CD4-positive, alpha-beta T cell treated with Interleukin-1 beta for 1 hour (primary cell): ENCODE results near the gene CPPED1.
A peak's percentile ranks its signal among the peaks of the same experiment; 100 is the strongest.
"Not testable (repeated sequence)": the region's sequence is repeated elsewhere in the genome, so short reads cannot be mapped to it uniquely, and the experiment has no call there.

Source experiments
- DNase-seq, 2 donors: peaks; one replicate each; pipeline ENCODE4 v3.0.0-alpha.2; 2020 to 2022

The CPPED1 gene

GRCh38 chr16:12801511-12802042 is 2.1 kb downstream of the CPPED1 start:
- peak in 1 of 2 donors; percentile 39 for DNase-seq

DNA sequence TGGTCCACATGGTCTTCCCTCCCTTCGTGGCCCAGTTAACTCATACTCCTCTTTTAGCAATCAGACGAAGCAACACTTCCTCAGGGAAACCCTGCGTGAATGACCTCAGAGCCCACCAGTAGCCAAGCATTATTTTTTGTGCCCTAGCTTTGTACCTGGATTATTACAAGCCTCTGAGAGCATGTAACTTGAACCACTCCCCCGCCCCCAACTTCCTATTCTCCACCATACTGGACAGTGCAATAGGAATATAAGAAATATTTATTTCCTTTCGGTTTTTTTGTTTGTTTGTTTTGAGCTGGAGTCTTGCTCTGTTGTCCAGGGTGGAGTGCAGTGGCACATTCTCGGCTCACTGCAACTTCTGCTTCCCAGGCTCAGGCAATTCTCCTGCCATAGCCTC is 2.9 kb downstream of the CPPED1 start:
- DNase-seq: peak in 1 of 2 donors; percentile 35

DNA sequence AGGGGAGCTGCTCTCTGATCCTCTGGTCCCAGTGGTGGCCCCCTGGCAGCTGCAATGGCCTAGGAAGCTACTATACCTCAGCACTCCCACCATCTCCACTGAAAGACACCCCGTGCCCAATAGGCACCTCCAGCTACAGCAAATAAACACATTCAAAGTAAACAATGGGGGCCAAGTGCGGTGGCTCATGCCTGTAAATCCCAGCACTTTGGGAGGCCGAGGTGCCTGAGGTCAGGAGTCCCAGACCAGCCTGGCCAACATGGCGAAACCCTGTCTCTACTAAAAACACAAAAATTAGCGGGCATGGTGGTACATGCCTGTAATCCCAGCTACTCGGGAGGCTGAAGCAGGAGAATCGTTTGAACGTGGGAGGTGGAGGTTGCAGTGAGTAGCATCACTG is 3.7 kb downstream of the CPPED1 start:
- DNase-seq: not testable (repeated sequence)

DNA sequence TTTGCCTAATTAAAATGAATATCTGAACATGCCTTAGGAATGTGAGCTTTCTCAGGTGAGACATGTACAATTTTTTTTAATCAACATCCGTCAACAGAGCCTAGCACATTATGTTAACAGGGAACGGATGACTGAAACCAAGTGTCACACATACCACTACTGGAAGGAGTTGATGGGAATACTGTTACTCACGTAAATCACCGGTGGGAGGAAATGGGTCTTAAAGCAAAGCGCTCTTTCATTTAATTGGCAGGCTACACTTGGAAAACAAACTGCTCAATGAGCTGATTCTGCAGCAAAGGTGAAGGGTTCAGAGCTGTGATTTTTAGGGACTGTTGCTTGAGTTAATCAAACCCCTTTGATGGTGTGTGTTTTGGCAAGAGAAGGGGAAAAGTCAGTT is 4.8 kb downstream of the CPPED1 start:
- DNase-seq: no peak

GRCh38 chr16:12798171-12798570 is 5.5 kb downstream of the CPPED1 start:
- no peak for DNase-seq

DNA sequence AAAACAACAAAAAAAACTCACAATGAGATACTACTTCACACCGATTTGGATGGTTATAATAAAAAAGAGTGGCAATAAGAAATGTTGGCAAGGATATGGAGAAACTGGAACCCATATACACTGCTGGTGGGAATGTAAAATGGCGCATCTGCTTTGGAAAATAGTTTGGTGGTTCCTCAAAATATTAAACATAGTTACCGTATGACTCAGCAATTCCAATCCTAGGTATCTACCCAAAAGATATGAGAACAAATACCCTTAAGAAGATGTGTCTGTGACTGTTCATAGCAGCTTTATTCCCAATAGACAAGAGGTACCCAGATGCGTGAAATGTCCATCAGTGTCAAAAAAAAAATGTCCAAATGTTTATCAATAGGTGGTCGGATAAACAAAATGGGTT is 7.2 kb downstream of the CPPED1 start:
- DNase-seq: no peak

- DNase-seq: no peak
These were observed 8.9 kb downstream of the CPPED1 start for GRCh38 chr16:12794486-12795387.

DNA sequence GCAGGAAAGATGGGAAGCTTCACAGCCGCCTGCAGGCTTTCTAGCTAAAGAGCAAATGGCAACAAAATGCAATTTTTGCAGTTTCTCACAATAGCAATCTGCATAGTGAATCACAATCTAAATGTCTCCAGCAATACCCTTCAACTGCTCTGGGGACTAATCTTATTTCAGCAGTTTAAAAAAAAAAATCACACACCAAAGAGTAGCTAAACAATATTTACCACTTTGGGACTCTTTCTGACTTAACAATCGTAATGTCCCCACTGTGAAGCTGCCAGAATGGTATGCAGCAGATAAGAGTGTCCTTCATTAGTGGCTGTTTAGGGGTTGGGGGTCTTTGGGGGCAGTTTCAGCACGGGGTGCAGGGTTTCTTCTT is 9.8 kb downstream of the CPPED1 start:
- no peak for DNase-seq

DNA sequence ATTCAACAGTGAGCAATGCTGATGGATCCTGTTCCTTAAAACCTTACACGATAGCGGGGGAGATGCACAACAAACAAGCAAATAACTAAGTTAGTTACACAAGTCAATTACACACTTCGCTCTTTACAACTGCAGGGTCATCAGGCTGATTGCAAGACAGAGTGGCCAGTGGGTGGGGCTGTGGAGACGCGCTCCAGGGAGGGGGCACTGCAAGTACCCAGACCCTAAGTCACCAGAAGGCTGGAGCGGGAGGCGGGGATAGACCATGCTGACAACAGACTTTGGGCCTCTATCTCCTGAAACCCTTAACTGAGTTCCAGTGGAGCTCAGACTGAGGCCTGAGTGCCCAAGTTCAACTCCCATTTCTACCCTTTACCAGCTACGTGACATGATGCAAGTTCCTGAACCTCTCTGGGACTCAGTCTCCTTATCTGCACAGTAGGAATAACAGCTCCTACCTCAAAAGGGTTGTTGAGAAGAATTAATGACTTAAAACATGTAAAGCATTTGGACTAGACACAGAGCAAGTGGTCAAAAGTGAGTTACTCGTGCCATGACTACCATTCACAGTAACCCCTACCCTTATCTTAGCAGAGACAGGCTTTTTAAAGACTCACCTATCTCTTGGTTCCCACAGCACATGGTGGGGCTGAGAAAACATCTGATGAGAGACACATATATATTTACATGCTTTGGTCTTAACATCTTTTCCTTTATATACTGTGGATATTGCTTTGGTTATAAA is 10.4 kb downstream of the CPPED1 start:
- DNase-seq: no peak

GRCh38 chr16:12792528-12792927 is 11.2 kb downstream of the CPPED1 start:
- DNase-seq: not testable (repeated sequence)

DNA sequence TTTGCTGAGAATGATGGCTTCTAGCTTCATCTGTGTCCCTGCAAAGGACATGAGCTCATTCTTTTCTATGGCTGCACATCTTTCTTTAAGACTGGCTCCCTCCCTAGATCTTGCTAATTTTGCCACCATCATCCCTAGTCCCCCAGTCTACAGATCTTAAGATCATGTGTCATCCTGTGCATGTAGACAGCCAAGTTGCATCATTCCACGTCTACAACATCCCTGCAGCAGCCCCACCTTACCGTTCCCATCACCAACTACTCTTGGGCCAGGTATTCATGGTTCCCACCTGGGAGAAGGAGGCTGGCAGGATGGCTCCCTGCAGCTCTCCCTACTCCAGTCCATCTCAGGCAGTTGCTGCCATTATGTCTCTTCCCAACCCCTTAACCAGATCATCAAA is 12.3 kb downstream of the CPPED1 start:
- no peak for DNase-seq

GRCh38 chr16:12788758-12789157 is 14.9 kb downstream of the CPPED1 start:
- DNase-seq: no peak

DNA sequence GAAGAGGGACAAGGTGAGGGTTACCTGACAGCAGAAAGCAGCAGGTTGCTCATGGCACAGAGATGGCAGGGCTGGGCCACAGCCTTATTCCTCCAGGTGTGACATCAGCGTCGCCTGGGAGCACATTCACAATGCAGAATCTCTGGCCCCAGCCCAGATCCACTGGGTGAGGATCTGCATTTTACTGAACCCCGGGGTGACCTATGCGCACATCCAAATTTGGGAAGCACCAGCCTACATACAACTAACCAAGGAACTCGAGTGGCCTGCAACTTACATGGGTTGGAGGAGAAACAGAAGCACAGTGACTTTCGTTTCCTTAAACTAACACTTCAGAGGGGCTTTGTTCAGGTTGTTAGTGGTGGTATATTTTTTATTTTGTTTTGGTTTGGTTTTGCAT is 17.6 kb downstream of the CPPED1 start:
- no peak for DNase-seq

DNA sequence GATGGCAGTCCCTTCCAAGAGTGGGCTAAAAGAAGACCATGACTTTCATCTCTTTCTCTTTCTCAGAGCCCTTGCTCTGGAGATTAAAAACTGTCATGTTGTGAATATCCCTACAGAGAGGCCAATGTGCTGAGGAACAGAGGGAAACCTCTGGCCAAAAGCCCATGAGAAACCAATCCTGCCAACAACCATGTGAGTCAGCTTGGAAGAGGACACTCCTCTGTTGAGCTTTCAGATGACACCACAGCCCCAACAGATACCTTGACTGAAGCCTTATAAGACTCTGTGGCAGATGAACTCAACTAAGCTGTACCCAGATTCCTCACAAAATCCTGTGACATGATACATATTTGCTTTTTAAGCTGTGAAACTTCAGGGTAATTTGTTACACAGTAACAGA is 19.6 kb downstream of the CPPED1 start:
- no peak for DNase-seq

GRCh38 chr16:12781777-12782176 is 21.9 kb downstream of the CPPED1 start:
- DNase-seq: no peak

- DNase-seq: no peak
These were observed 23.2 kb downstream of the CPPED1 start for GRCh38 chr16:12780467-12780866.

- no peak for DNase-seq
These were observed 25.0 kb downstream of the CPPED1 start for GRCh38 chr16:12778726-12779125.

DNA sequence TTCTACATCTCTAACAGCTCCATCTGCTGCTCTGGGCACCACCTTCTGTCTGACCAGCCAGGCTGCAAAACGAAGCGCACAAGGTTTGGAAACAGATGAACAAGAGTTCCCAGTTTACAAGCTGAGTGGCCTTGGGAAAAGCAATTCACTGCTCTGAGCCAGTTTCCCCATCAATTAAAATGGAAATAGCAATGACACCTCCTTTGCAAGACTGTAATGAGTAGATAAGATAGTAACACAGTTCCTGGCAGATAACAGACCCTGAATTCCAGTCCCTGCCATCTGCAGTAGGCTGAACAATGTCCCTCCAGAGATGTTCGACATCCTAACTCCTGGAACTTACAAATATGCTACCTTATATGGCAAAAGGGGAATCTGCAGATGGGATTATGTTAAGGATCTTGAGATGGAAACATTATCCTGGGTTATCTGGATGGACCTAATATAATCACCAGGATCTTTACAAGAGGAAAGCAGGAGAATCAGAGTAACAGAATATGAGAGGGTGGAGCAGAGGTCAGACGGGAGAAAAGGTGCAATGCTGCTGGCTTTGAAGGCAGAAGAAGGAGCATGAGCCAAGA is 27.9 kb downstream of the CPPED1 start:
- no peak for DNase-seq

DNA sequence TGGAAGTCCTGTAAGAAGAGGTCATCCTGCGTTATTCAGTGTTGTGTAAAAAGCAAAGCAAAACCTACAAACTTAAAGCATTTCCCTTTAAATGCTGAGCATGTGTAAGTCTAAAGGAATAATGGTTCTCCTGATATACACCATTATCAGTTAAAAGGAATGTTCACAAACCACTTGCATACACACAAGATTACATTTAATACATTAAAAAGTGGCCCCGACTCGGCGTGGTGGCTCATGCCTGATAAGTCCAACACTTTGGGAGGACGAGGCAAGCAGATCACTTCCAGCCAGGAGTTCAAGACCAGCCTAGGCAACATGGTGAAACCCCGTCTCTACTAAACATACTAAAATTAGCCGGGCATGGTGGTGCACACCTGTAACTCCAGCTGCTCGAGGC is 30.5 kb downstream of the CPPED1 start:
- DNase-seq: no peak

DNA sequence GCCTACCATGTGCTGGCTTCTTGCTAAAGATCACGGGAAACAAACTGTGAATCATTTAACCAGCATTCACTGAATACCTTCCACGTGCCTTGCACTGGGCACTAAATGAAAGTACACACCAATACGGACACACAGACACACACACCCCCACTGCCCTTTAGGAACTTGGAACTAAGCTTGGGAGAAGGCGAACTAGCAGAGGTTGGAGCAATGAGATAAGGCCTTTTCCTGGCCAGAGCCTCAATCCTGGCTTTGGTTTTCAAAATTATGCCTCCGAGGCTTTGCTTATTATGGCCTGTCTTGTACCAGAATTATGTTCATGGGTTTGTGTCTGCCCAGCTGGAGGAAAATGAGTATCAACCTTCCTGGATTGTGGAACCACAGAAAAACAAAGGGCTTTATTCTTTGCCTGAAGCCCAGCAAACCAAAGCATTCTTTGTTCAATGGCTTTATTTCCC is 32.3 kb downstream of the CPPED1 start:
- no peak for DNase-seq

GRCh38 chr16:12769525-12769924 is 34.2 kb downstream of the CPPED1 start:
- DNase-seq: no peak

- DNase-seq: no peak
These were observed 35.8 kb downstream of the CPPED1 start for GRCh38 chr16:12767897-12768296.

DNA sequence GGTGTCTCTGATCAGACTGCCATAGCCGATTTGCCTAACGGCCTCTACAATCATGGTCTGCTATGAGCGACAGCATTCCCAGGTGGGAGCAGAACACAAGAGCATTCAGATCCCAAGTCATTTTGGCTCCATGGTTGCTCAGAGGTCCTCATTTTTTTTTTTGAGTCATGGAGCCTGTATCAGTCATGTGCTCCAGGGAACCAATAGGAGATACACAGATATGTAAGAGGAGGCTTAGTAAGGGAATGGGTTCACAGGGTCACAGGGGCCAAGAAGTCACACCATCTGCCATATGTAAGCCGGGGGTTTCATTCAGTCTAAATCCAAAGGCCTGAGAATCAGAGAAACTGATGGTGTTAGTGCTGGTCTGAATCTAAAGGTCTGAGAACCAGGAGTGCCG is 36.8 kb downstream of the CPPED1 start:
- no peak for DNase-seq

DNA sequence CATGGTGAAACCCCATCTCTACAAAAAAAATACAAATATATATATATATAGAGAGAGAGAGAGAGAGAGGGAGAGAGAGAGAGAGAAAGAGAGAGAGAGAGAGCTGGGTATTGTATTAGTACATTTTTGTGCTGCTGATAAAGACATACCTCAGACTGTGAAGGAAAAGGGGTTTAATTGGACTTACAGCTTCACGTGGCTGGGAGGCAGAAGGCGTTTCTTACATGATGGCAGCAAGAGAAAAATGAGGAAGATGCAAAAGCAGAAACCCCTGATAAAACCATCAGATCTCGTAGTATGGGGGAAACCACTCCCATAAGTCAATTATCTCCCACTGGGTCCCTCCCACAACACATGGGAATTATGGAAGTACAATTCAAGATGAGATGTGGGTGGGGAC is 37.5 kb downstream of the CPPED1 start:
- not testable (repeated sequence) for DNase-seq
